IPS-NIHi7 (cell line): ENCODE measurements around the gene FGD5.

Experiments
- DNase-seq: peaks from one replicate; pipeline ENCODE4 v3.0.0; 2012; ENCODE audit warnings: mixed read lengths; ENCODE audit errors: extremely low spot score

FGD5 gene

GRCh38 chr3:14874784-14875183 lies 56.0 kb downstream of the FGD5 start:
- DNase-seq, result no peak

- no peak for DNase-seq
These were observed 56.8 kb downstream of the FGD5 start for GRCh38 chr3:14875411-14876175.

- no peak for DNase-seq
These were observed 58.2 kb downstream of the FGD5 start for GRCh38 chr3:14876921-14877333.

GRCh38 chr3:14877469-14877868 lies 58.7 kb downstream of the FGD5 start:
- DNase-seq, result no peak

GRCh38 chr3:14879211-14879874 lies 60.6 kb downstream of the FGD5 start:
- peak; percentile 39 for DNase-seq

GRCh38 chr3:14880447-14881106 lies 61.8 kb downstream of the FGD5 start:
- DNase-seq, result no peak

GRCh38 chr3:14883226-14883625 lies 64.5 kb downstream of the FGD5 start:
- no peak for DNase-seq

GRCh38 chr3:14884665-14885064 lies 65.9 kb downstream of the FGD5 start:
- no peak for DNase-seq

GRCh38 chr3:14885307-14885706 lies 66.5 kb downstream of the FGD5 start:
- no peak for DNase-seq

- no peak for DNase-seq
These were observed 67.3 kb downstream of the FGD5 start for GRCh38 chr3:14886101-14886500.

GRCh38 chr3:14889205-14889604 lies 70.4 kb downstream of the FGD5 start:
- no peak for DNase-seq

GRCh38 chr3:14889943-14890342 lies 71.2 kb downstream of the FGD5 start:
- DNase-seq, result no peak

GRCh38 chr3:14890476-14890875 lies 71.7 kb downstream of the FGD5 start:
- no peak for DNase-seq

- DNase-seq, result no peak
These were observed 72.7 kb downstream of the FGD5 start for GRCh38 chr3:14891135-14892132.

GRCh38 chr3:14892226-14892625 lies 73.5 kb downstream of the FGD5 start:
- no peak for DNase-seq

GRCh38 chr3:14894085-14894484 lies 75.3 kb downstream of the FGD5 start:
- no peak for DNase-seq

- DNase-seq, result no peak
These were observed 78.5 kb downstream of the FGD5 start for GRCh38 chr3:14897266-14897665.

GRCh38 chr3:14898929-14899328 lies 80.2 kb downstream of the FGD5 start:
- no peak for DNase-seq

- DNase-seq, result no peak
These were observed 81.3 kb downstream of the FGD5 start for GRCh38 chr3:14899993-14900618.

GRCh38 chr3:14900881-14901873 lies 82.4 kb downstream of the FGD5 start:
- DNase-seq, result no peak
